ENCODE data around the gene OGFOD3.
"Not testable (repeated sequence)": the region's sequence is repeated elsewhere in the genome, so short reads cannot be mapped to it uniquely, and the experiment has no call there.

OGFOD3 gene

GRCh38 chr17:82386255-82386831 is 32.0 kb downstream of the OGFOD3 start:
- no peak for DNase-seq

GRCh38 chr17:82385559-82386254 is 32.7 kb downstream of the OGFOD3 start:
- DNase-seq = no peak

- DNase-seq = no peak
Measured at GRCh38 chr17:82384730-82385481, 33.5 kb downstream of the OGFOD3 start.

GRCh38 chr17:82384051-82384729 is 34.2 kb downstream of the OGFOD3 start:
- DNase-seq = no peak

- no peak for DNase-seq
Measured at GRCh38 chr17:82383411-82383810, 35.0 kb downstream of the OGFOD3 start.

GRCh38 chr17:82382933-82383255 is 35.5 kb downstream of the OGFOD3 start:
- DNase-seq = no peak

GRCh38 chr17:82382220-82382932 is 36.0 kb downstream of the OGFOD3 start:
- DNase-seq = not testable (repeated sequence)

GRCh38 chr17:82381703-82382009 is 36.7 kb downstream of the OGFOD3 start:
- DNase-seq = not testable (repeated sequence)

- no peak for DNase-seq
Measured at GRCh38 chr17:82380860-82381702, 37.3 kb downstream of the OGFOD3 start.

- no peak for DNase-seq
Measured at GRCh38 chr17:82378741-82379021, 39.7 kb downstream of the OGFOD3 start.

- no peak for DNase-seq
Measured at GRCh38 chr17:82377924-82378740, 40.3 kb downstream of the OGFOD3 start.

- not testable (repeated sequence) for DNase-seq
Measured at GRCh38 chr17:82377294-82377693, 41.1 kb downstream of the OGFOD3 start.

GRCh38 chr17:82376042-82376730 is 42.2 kb downstream of the OGFOD3 start:
- DNase-seq = no peak

- no peak for DNase-seq
Measured at GRCh38 chr17:82375359-82376041, 42.9 kb downstream of the OGFOD3 start.

- DNase-seq = no peak
Measured at GRCh38 chr17:82374626-82375331, 43.6 kb downstream of the OGFOD3 start.

GRCh38 chr17:82373731-82374625 is 44.4 kb downstream of the OGFOD3 start:
- no peak for DNase-seq

- DNase-seq = not testable (repeated sequence)
Measured at GRCh38 chr17:82373072-82373452, 45.3 kb downstream of the OGFOD3 start.

GRCh38 chr17:82372249-82373071 is 45.9 kb downstream of the OGFOD3 start:
- no peak for DNase-seq
